NT2/D1 (cell line): ENCODE results near the gene FAM151A.

Experiments
- DNase-seq: peaks from one replicate; pipeline ENCODE4 v3.0.0-alpha.2; 2011; ENCODE audit warnings: low read depth, low spot score
- H3K27me3 ChIP-seq: 2 replicates; pipeline ENCODE4 v1.6.0; 2011; ENCODE audit warnings: mild to moderate bottlenecking; ENCODE audit not compliant: insufficient read length, insufficient read depth
- H3K36me3 ChIP-seq: 2 replicates; pipeline ENCODE4 v1.6.1; 2011; ENCODE audit warnings: mild to moderate bottlenecking, low read length, mixed read lengths; ENCODE audit not compliant: insufficient read depth, insufficient read length
- H3K4me1 ChIP-seq: 2 replicates; pipeline ENCODE4 v1.5.1; 2011; ENCODE audit not compliant: insufficient read depth, insufficient read length
- H3K4me3 ChIP-seq: 2 replicates; pipeline ENCODE4 v1.5.1; 2011; ENCODE audit warnings: low read depth; ENCODE audit not compliant: insufficient read length
- H3K9ac ChIP-seq: 2 replicates; pipeline ENCODE4 v1.6.0; 2011; ENCODE audit warnings: low read depth; ENCODE audit not compliant: insufficient read length
- H3K9me3 ChIP-seq: 2 replicates; pipeline ENCODE4 v1.5.1; 2011; ENCODE audit warnings: mild to moderate bottlenecking, low read length; ENCODE audit not compliant: insufficient read depth
- SUZ12 ChIP-seq: IDR thresholded peaks from 2 replicates; pipeline ENCODE4 v1.6.1; 2011; ENCODE audit not compliant: insufficient read length, insufficient read depth; ENCODE audit errors: extremely low read depth
- YY1 ChIP-seq: IDR thresholded peaks from 2 replicates; pipeline ENCODE4 v1.6.1; 2011; ENCODE audit not compliant: insufficient read length, insufficient read depth
- ZNF274 ChIP-seq: IDR thresholded peaks from 2 replicates; pipeline ENCODE4 v1.6.1; 2011; ENCODE audit warnings: mild to moderate bottlenecking, low read depth, low read length

Gene FAM151A

GRCh38 chr1:54606096-54606989 is 17.0 kb downstream of the FAM151A start:
- Histone ChIP-seq H3K4me3 (no peak overlapping the region), H3K36me3 (no peaks in the 10 kb centered on the region), H3K27me3 (no peaks in the 10 kb centered on the region), H3K9ac (no peak overlapping the region), H3K9me3 (no peaks in the 10 kb centered on the region), H3K4me1 (peaks cover 24% of the 10 kb centered on the region)
- TF ChIP-seq SUZ12: no peak
- TF ChIP-seq YY1: no peak
- no peak for TF ChIP-seq ZNF274
- no peak for DNase-seq

- Histone ChIP-seq H3K36me3 (no peaks in the 10 kb centered on the region), H3K4me1 (peaks cover 17% of the 10 kb centered on the region), H3K9ac (no peak overlapping the region), H3K27me3 (no peaks in the 10 kb centered on the region), H3K9me3 (no peaks in the 10 kb centered on the region), H3K4me3 (no peak overlapping the region)
- no peak for TF ChIP-seq ZNF274
- TF ChIP-seq SUZ12: no peak
- TF ChIP-seq YY1: no peak
- no peak for DNase-seq
Measured at GRCh38 chr1:54604572-54605370, 18.6 kb downstream of the FAM151A start.

- Histone ChIP-seq H3K4me3 (no peak overlapping the region), H3K27me3 (no peaks in the 10 kb centered on the region), H3K36me3 (no peaks in the 10 kb centered on the region), H3K9me3 (no peaks in the 10 kb centered on the region), H3K9ac (no peak overlapping the region), H3K4me1 (peaks cover 13% of the 10 kb centered on the region)
- no peak for DNase-seq
- TF ChIP-seq ZNF274 (no peak), YY1 (no peak), SUZ12 (no peak)
Measured at GRCh38 chr1:54604051-54604450, 19.3 kb downstream of the FAM151A start.

DNA sequence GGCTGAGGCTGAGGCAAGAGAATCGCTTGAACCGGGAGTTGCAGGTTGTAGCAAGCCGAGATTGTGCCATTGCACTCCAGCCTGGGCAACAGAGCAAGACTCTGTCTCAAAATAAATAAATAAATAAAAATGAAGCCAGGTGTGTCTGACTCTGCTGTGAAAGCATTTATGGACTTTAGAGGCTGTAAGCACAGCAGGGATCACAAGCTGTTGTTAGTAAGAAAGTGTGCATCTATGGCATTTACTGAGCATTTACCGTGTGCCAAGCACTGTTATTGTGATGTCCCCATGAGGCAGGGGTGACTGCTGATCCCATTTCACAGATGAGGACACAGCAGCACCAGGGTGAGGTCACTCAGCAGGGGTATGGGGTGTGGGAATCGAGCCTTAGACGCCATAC is 20.1 kb downstream of the FAM151A start:
- no peak overlapping the region for H3K9ac ChIP-seq
- TF ChIP-seq SUZ12: no peak
- no peak for TF ChIP-seq ZNF274
- no peak for TF ChIP-seq YY1
- H3K9me3 ChIP-seq: no peaks in the 10 kb centered on the region
- H3K36me3 ChIP-seq: no peaks in the 10 kb centered on the region
- no peaks in the 10 kb centered on the region for H3K27me3 ChIP-seq
- H3K4me3 ChIP-seq: no peak overlapping the region
- no peak for DNase-seq
- H3K4me1 ChIP-seq: peaks cover 12% of the 10 kb centered on the region

GRCh38 chr1:54602554-54602953 is 20.8 kb downstream of the FAM151A start:
- no peaks in the 10 kb centered on the region for H3K27me3 ChIP-seq
- no peaks in the 10 kb centered on the region for H3K9me3 ChIP-seq
- peaks cover 12% of the 10 kb centered on the region for H3K4me1 ChIP-seq
- no peaks in the 10 kb centered on the region for H3K36me3 ChIP-seq
- TF ChIP-seq ZNF274 (no peak), SUZ12 (no peak), YY1 (no peak)
- H3K4me3 ChIP-seq: no peak overlapping the region
- H3K9ac ChIP-seq: no peak overlapping the region
- DNase-seq: no peak

DNA sequence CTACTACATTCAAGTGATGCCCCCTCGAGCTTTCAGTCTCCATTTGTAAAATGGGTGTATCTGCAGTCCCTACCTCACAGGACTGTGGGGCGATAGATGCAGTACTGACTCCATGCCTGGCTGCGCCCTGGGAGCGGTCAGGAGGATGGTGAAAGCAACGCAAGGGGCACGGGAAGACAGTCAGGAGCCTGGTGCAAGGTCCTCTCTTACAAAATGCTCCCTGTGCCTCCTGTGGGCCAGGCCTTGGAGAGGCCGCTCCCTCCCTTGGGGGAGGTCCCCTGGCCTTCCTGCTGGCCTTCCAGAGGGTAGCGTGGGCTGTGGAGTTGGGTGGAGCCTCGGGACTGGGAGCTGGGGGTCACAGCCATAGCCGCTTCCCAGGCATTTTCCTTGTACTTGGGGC is 21.6 kb downstream of the FAM151A start:
- Histone ChIP-seq H3K27me3 (no peaks in the 10 kb centered on the region), H3K9ac (no peak overlapping the region), H3K36me3 (no peaks in the 10 kb centered on the region), H3K4me1 (peaks cover 12% of the 10 kb centered on the region), H3K9me3 (no peaks in the 10 kb centered on the region), H3K4me3 (no peak overlapping the region)
- DNase-seq: no peak
- TF ChIP-seq SUZ12 (no peak), ZNF274 (no peak), YY1 (no peak)

DNA sequence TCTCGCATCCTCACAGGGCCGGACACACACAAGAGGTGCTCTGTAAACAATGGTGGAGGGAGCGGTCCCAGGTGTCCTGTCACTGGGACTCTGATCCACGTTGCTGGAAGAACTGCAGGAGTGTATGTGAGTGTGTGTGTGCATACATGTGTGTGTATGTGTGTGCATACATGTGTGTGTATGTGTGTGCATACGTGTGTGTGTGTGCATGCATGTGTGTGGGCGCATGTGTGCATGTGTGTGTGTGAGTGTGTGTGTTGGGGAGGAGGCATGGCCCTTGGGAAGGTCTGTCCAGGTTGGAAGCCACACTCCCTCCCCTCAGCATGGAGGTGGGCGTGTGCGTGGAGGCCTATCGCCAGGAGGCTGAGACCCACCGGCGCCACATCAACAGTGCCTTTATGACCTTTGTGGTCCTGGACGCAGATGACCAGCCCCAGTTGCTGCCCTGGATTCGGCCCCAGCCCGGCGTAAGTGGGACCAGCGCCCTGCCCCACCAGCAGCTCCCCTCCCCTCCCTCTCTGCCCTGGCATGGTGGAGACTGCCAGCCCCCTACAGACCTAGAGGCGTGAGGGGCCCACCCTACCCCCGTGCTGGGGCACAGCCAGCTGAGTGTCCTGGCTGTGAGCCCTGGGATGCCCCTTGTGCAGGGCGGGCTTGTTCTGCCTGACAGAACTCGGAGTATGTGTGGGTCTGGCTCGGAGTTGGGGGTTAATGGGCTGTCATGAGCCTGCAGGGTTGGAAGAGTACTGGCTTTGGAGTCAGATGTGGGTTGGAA is 22.2 kb downstream of the FAM151A start:
- no peaks in the 10 kb centered on the region for H3K27me3 ChIP-seq
- peaks cover 14% of the 10 kb centered on the region for H3K4me1 ChIP-seq
- no peak overlapping the region for H3K4me3 ChIP-seq
- no peak for DNase-seq
- H3K9ac ChIP-seq: peak overlapping the region; percentile 21
- H3K36me3 ChIP-seq: no peaks in the 10 kb centered on the region
- TF ChIP-seq YY1 (no peak), ZNF274 (no peak)
- H3K9me3 ChIP-seq: no peaks in the 10 kb centered on the region
